ENCODE data around the gene TMTC2.
A peak's percentile ranks its signal among the peaks of the same experiment; 100 is the strongest.

TMTC2 gene

GRCh38 chr12:82686168-82687020 lies at the start of gene TMTC2:
Gene TMTC2 (plus strand): TSS chr12:82686906.
- DNase-seq, result peak; percentile 77

- DNase-seq, result no peak
Observed at GRCh38 chr12:82638324-82638723, 48.4 kb upstream of the TMTC2 start.

GRCh38 chr12:82644896-82645295 lies 41.8 kb upstream of the TMTC2 start:
- no peak for DNase-seq

GRCh38 chr12:82645414-82645813 lies 41.3 kb upstream of the TMTC2 start:
- no peak for DNase-seq

- DNase-seq, result no peak
Observed at GRCh38 chr12:82647853-82648252, 38.9 kb upstream of the TMTC2 start.

GRCh38 chr12:82648259-82648909 lies 38.3 kb upstream of the TMTC2 start:
- DNase-seq, result no peak

GRCh38 chr12:82650627-82651337 lies 35.9 kb upstream of the TMTC2 start:
- no peak for DNase-seq

GRCh38 chr12:82651489-82651888 lies 35.2 kb upstream of the TMTC2 start:
- no peak for DNase-seq

GRCh38 chr12:82652071-82652470 lies 34.6 kb upstream of the TMTC2 start:
- DNase-seq, result no peak

GRCh38 chr12:82655751-82656150 lies 31.0 kb upstream of the TMTC2 start:
- DNase-seq, result no peak

- DNase-seq, result no peak
Observed at GRCh38 chr12:82659343-82660207, 27.1 kb upstream of the TMTC2 start.

- no peak for DNase-seq
Observed at GRCh38 chr12:82660541-82661325, 26.0 kb upstream of the TMTC2 start.

GRCh38 chr12:82663893-82664292 lies 22.8 kb upstream of the TMTC2 start:
- no peak for DNase-seq

GRCh38 chr12:82665142-82665923 lies 21.4 kb upstream of the TMTC2 start:
- DNase-seq, result no peak

- DNase-seq, result no peak
Observed at GRCh38 chr12:82666830-82667229, 19.9 kb upstream of the TMTC2 start.

GRCh38 chr12:82671673-82672195 lies 15.0 kb upstream of the TMTC2 start:
- DNase-seq, result no peak

- DNase-seq, result no peak
Observed at GRCh38 chr12:82672811-82673495, 13.8 kb upstream of the TMTC2 start.

GRCh38 chr12:82673698-82674097 lies 13.0 kb upstream of the TMTC2 start:
- DNase-seq, result no peak

GRCh38 chr12:82675246-82675645 lies 11.5 kb upstream of the TMTC2 start:
- DNase-seq, result no peak

- DNase-seq, result no peak
Observed at GRCh38 chr12:82682326-82682725, 4.4 kb upstream of the TMTC2 start.
